Sigmoid colon (tissue), 7 donors: ENCODE data around the gene ACTL6B. TPM values are rescaled to one million over a fixed set of nuclear protein-coding genes. Genes with fewer than 3 reads are reported as not detected.
A peak's percentile ranks its signal among the peaks of the same experiment; 100 is the strongest.
"Not testable (repeated sequence)": the region's sequence is repeated elsewhere in the genome, so short reads cannot be mapped to it uniquely, and the experiment has no call there.

Source experiments
- DNase-seq: peaks from one replicate; pipeline ENCODE4 v3.0.0-alpha.2; 2019
- H3K27ac ChIP-seq, 4 donors: fragments of 200-600 bp; sonication (generic); one replicate each; pipeline ENCODE4 v1.5.1; 2016 to 2019; ENCODE audit warnings: mild to moderate bottlenecking in 1 of 4
- H3K27me3 ChIP-seq, 3 donors: fragments of 200-600 bp; sonication (generic); one replicate each; pipeline ENCODE4 v1.5.1; 2019; ENCODE audit warnings: mild to moderate bottlenecking in 1 of 3
- H3K36me3 ChIP-seq, 4 donors: fragments of 200-600 bp; sonication (generic); one replicate each; pipeline ENCODE4 v1.5.1; 2016 to 2019
- H3K4me1 ChIP-seq, 4 donors: fragments of 200-600 bp; sonication (generic); one replicate each; pipeline ENCODE4 v1.5.1; 2017 to 2019
- H3K4me3 ChIP-seq, 4 donors: fragments of 200-600 bp; sonication (generic); one replicate each; pipeline ENCODE4 v1.5.1; 2017 to 2019; ENCODE audit warnings: mild to moderate bottlenecking in 2 of 4, moderate library complexity in 1 of 4
- H3K9me3 ChIP-seq, 4 donors: fragments of 200-600 bp in 3 of 4; sonication (generic) in 3 of 4; one replicate each; pipeline versions ENCODE4 v1.5.1 to v1.6.1; 2013 to 2019
- CTCF ChIP-seq, 4 experiments: fragments of 450-650 bp in 3 of 4; fragments of 200-600 bp in 1 of 4; IDR thresholded peaks; one replicate each; pipeline ENCODE4 v1.5.1; 2016 to 2019; ENCODE audit warnings: antibody characterized with exemption in 4 of 4, mild to moderate bottlenecking in 3 of 4, moderate library complexity in 2 of 4
- EP300 ChIP-seq, 4 donors: sonication (generic); formaldehyde crosslinking; IDR thresholded peaks; one replicate each; pipeline ENCODE4 v1.6.1; 2017; ENCODE audit warnings: antibody characterized with exemption in 4 of 4
- POLR2A ChIP-seq, 2 donors: fragments of 450-650 bp; IDR thresholded peaks; one replicate each; pipeline ENCODE4 v1.6.1; 2016; ENCODE audit warnings: antibody characterized with exemption in 2 of 2, mild to moderate bottlenecking in 2 of 2, moderate library complexity in 2 of 2
- POLR2AphosphoS5 ChIP-seq, 4 donors: sonication (generic); formaldehyde crosslinking; IDR thresholded peaks; one replicate each; pipeline ENCODE4 v1.6.1; 2017; ENCODE audit warnings: antibody characterized with exemption in 4 of 4
- WGBS, 2 donors: extraction: QIAGEN DNeasy Blood & Tissue Kit; methylation state at CpG; one replicate each; pipeline ENCODE4 v1.1.7; 2013; 5-methylcytosine and 5-hydroxymethylcytosine counted together
- intact Hi-C: fragments of 100-400 bp; cut with DNase I; formaldehyde crosslinking; loops from one replicate; pipeline ENCODE4 v1.15.1; 2023
- polyA plus RNA-seq, 3 donors: library from polyadenylated mRNA; stranded (reverse); fragments of 200-250 nt; gene quantifications; one replicate each; pipeline ENCODE4 v1.2.3, GENCODE V29; 2013
- total RNA-seq, 4 donors: library from RNA; depleted of rRNA; stranded (reverse); fragments of >200 nt; gene quantifications; one replicate each; pipeline ENCODE4 v1.1.0, GENCODE V29; 2016
- donor health status: healthy with polysubstance abuse.
- donor health status: Bipolar disorder and iron deficiency.
- donor health status: healthy.

ACTL6B gene
- total RNA-seq (under 1 TPM in 2 of 4 donors, not detected in 2; 0.68 to 0.71 TPM), polyA plus RNA-seq (under 1 TPM in 1 of 3 donors, not detected in 2; 0.58 TPM)

GRCh38 chr7:100655908-100656674, at the start of gene ACTL6B:
Gene ACTL6B, minus strand, starts transcription at chr7:100656448. Its CDS starts 94 bp downstream, at chr7:100656354.
- H3K36me3 ChIP-seq: no peaks in the 10 kb centered on the region
- peaks cover 19 to 60% (median 47%) of the 10 kb centered on the region in 3 donors for H3K27me3 ChIP-seq
- TF ChIP-seq POLR2A (IDR thresholded peaks at IDR 0.05) (no peak), EP300 (IDR thresholded peaks at IDR 0.05) (no peak), CTCF (IDR thresholded peaks at IDR 0.05) (no peak), POLR2AphosphoS5 (IDR thresholded peaks at IDR 0.05) (no peak)
- intact Hi-C loops: no loop called here
- H3K4me3 ChIP-seq: no peak within 1 kb of the TSS
- 13 to 28% methylated on average over 63 of the region's 63 CpGs for WGBS, 2 donors
- no peaks in the 10 kb centered on the region for H3K9me3 ChIP-seq
- peaks cover 0 to 7% (median 3%) of the 10 kb centered on the region in 4 donors for H3K4me1 ChIP-seq
- no peak for DNase-seq
- H3K27ac ChIP-seq: no peak within 1 kb of the TSS

- peak; percentile 84 for DNase-seq
- peaks cover 0 to 13% (median 0%) of the 10 kb centered on the region in 4 donors for H3K36me3 ChIP-seq
- intact Hi-C loops: loop anchor here (1.0 to 5.0 kb wide), 3 partner anchors 20 to 162 kb away; partner anchors contain the start of genes SLC12A9 and TRIP6
- TF ChIP-seq EP300 (IDR thresholded peaks at IDR 0.05): no peak
- peak; percentile 90 to 93 (median 92) for TF ChIP-seq CTCF (IDR thresholded peaks at IDR 0.05)
- TF ChIP-seq POLR2A (IDR thresholded peaks at IDR 0.05): no peak
- no peak for TF ChIP-seq POLR2AphosphoS5 (IDR thresholded peaks at IDR 0.05)
- H3K27ac ChIP-seq: peak overlapping the region; percentile 81 to 98 (median 96)
- H3K9me3 ChIP-seq: no peaks in the 10 kb centered on the region
- H3K4me1 ChIP-seq: peaks cover 0 to 26% (median 22%) of the 10 kb centered on the region in 4 donors
- H3K4me3 ChIP-seq: peak overlapping the region; percentile 64 to 72 (median 68)
- no peaks in the 10 kb centered on the region for H3K27me3 ChIP-seq
- WGBS, 2 donors: 1% methylated on average over 25 of the region's 25 CpGs
Measured at GRCh38 chr7:100705320-100705752, 49.1 kb upstream of the ACTL6B start.

GRCh38 chr7:100701089-100701488, 44.8 kb upstream of the ACTL6B start:
- DNase-seq, H3K4me3 ChIP-seq, H3K27me3 ChIP-seq, H3K36me3 ChIP-seq, intact Hi-C loops, H3K27ac ChIP-seq, H3K9me3 ChIP-seq: not testable (repeated sequence)
- peaks cover 0 to 10% (median 7%) of the 10 kb centered on the region in 4 donors for H3K4me1 ChIP-seq
- 55 to 88% methylated on average over 3 of the region's 3 CpGs for WGBS, 2 donors

GRCh38 chr7:100699018-100699417, 42.8 kb upstream of the ACTL6B start:
- Histone ChIP-seq H3K27me3 (no peaks in the 10 kb centered on the region), H3K9me3 (no peaks in the 10 kb centered on the region), H3K27ac (no peak overlapping the region), H3K36me3 (no peaks in the 10 kb centered on the region), H3K4me3 (no peak overlapping the region), H3K4me1 (peaks cover 0 to 6% (median 2%) of the 10 kb centered on the region in 4 donors)
- no peak for TF ChIP-seq POLR2AphosphoS5 (IDR thresholded peaks at IDR 0.05)
- TF ChIP-seq EP300 (IDR thresholded peaks at IDR 0.05): no peak
- no peak for TF ChIP-seq CTCF (IDR thresholded peaks at IDR 0.05)
- no peak for TF ChIP-seq POLR2A (IDR thresholded peaks at IDR 0.05)
- 34 to 73% methylated on average over 6 of the region's 6 CpGs for WGBS, 2 donors
- DNase-seq: no peak
- intact Hi-C loops: no loop called here

GRCh38 chr7:100696123-100696521, 39.9 kb upstream of the ACTL6B start:
- Histone ChIP-seq H3K27ac (peak overlapping the region in 1 of 4 donors; percentile 1), H3K27me3 (no peaks in the 10 kb centered on the region), H3K4me1 (peaks cover 0 to 29% (median 24%) of the 10 kb centered on the region in 4 donors), H3K9me3 (no peaks in the 10 kb centered on the region), H3K36me3 (no peaks in the 10 kb centered on the region), H3K4me3 (no peak overlapping the region)
- intact Hi-C loops: no loop called here
- no peak for DNase-seq
- TF ChIP-seq EP300 (IDR thresholded peaks at IDR 0.05): no peak
- no peak for TF ChIP-seq POLR2AphosphoS5 (IDR thresholded peaks at IDR 0.05)
- no peak for TF ChIP-seq POLR2A (IDR thresholded peaks at IDR 0.05)
- no peak for TF ChIP-seq CTCF (IDR thresholded peaks at IDR 0.05)
- WGBS, 2 donors: 60 to 86% methylated on average over 6 of the region's 6 CpGs
